ENCODE data around the gene INTS7. TPM values are rescaled to one million over a fixed set of nuclear protein-coding genes. Genes with fewer than 3 reads are reported as not detected.
"Not testable (repeated sequence)": the region's sequence is repeated elsewhere in the genome, so short reads cannot be mapped to it uniquely, and the experiment has no call there.

The INTS7 gene
- polyA plus RNA-seq, 3 donors = 6.1 to 10.7 (median 7.6) TPM

GRCh38 chr1:212034516-212035122, 738 bp downstream of the INTS7 start:
- Histone ChIP-seq H4K20me1 (ENCODE audit: insufficient read depth, low read length) (no peaks in the 10 kb centered on the region), H3K27me3 (ENCODE audit: control insufficient read depth in 2 of 2, insufficient read depth in 2 of 2, low read length in 2 of 2) (no peaks in the 10 kb centered on the region), H3K4me3 (replicated peaks in 1 of 3; ENCODE audit: low read depth in 2 of 3, low read length in 3 of 3) (peak overlapping the region; percentile 88 to 97 (median 91)), H3K27ac (ENCODE audit: low read depth in 1 of 2, low read length in 2 of 2) (peak overlapping the region; percentile 74 to 83), H3K9ac (ENCODE audit: insufficient read depth, low read length, poor library complexity, severe bottlenecking) (peak overlapping the region; percentile 64), H3K79me2 (ENCODE audit: insufficient read depth, low read length) (peaks cover 91% of the 10 kb centered on the region), H2AFZ (ENCODE audit: insufficient read depth, low read depth, low read length, poor library complexity, severe bottlenecking) (peak overlapping the region; percentile 98), H3K9me3 (replicated peaks in 1 of 2; ENCODE audit: control insufficient read depth in 1 of 2, insufficient read depth in 1 of 2, low read length in 2 of 2) (no peaks in the 10 kb centered on the region), H3K36me3 (replicated peaks in 1 of 2; ENCODE audit: control insufficient read depth in 1 of 2, insufficient read depth in 2 of 2, low read length in 2 of 2) (no peaks in the 10 kb centered on the region), H3K4me1 (ENCODE audit: control insufficient read depth in 1 of 2, insufficient read depth in 2 of 2, low read length in 2 of 2) (peaks cover 28 to 42% of the 10 kb centered on the region in 2 donors), H3K4me2 (replicated peaks; ENCODE audit: extremely low read depth, low read length, poor library complexity, severe bottlenecking) (peak overlapping the region; percentile 91)
- peak overlapping the region; percentile 94 to 98 (median 98) for H3K27ac Mint-ChIP-seq
- 4% methylated on average over 9 of the region's 13 CpGs for WGBS (ENCODE audit: insufficient coverage)
- no peaks in the 10 kb centered on the region for H3K9me3 Mint-ChIP-seq
- no peak for TF ChIP-seq CTCF (IDR thresholded peaks at IDR 0.05)
- intact Hi-C loops (cut with micrococcal nuclease) = loop anchor here in 1 of 2 donors (10.0 kb wide), 1 partner anchor 350 kb away; no protein-coding TSS in a partner anchor
- DNase-seq = no peak
- H3K4me3 Mint-ChIP-seq = peak overlapping the region; percentile 98 to 99
- peaks cover 4 to 8% of the 10 kb centered on the region in 2 donors for H3K36me3 Mint-ChIP-seq
- H3K4me1 Mint-ChIP-seq = peaks cover 60% of the 10 kb centered on the region
- H3K27me3 Mint-ChIP-seq (ENCODE audit: low read depth in 3 of 3) = no peaks in the 10 kb centered on the region

DNA sequence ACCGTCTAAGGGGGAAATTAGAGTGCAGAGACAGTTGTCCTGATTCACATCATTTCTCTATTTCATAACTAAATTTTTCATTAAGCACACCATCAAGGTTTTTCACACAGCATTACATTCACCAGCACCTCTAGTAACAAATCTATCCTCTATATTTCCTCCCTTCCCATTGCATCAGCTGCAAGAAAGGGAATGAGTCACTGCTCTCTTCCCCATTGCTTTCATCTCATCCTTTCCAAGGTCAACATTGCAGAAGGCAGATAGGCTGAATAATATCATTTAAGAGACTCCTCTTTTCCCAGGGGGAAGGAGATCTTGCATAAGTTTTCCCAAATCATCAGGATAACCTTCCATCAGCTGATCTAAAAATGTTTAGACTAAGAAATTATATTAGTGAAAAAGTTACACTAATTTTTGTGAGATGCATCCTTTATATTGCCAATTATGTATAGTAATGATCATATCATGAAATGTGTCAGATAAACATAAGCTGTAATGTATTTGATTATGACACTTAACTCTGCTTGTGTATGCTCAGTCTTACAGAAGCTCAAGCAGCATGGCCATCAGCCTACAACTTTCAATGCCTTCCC, 4.3 kb downstream of the INTS7 start:
- no peak for TF ChIP-seq CTCF (IDR thresholded peaks at IDR 0.05)
- intact Hi-C loops (cut with micrococcal nuclease) = loop anchor here in 1 of 2 donors (10.0 kb wide), 1 partner anchor 346 kb away; no protein-coding TSS in a partner anchor
- peaks cover 21 to 39% of the 10 kb centered on the region in 2 donors for H3K4me1 ChIP-seq (ENCODE audit: control insufficient read depth in 1 of 2, insufficient read depth in 2 of 2, low read length in 2 of 2)
- peaks cover 12% of the 10 kb centered on the region for H4K20me1 ChIP-seq (ENCODE audit: insufficient read depth, low read length)
- Mint-ChIP-seq H3K4me1 (peaks cover 62% of the 10 kb centered on the region), H3K4me3 (no peak overlapping the region), H3K27ac (no peak overlapping the region), H3K9me3 (no peaks in the 10 kb centered on the region), H3K27me3 (ENCODE audit: low read depth in 3 of 3) (no peaks in the 10 kb centered on the region), H3K36me3 (peaks cover 7 to 9% of the 10 kb centered on the region in 2 donors)
- no peak overlapping the region for H3K4me3 ChIP-seq (replicated peaks in 1 of 3; ENCODE audit: low read depth in 2 of 3, low read length in 3 of 3)
- H3K79me2 ChIP-seq (ENCODE audit: insufficient read depth, low read length) = peaks cover 91% of the 10 kb centered on the region
- peak overlapping the region in 1 of 2 donors; percentile 18 for H3K27ac ChIP-seq (ENCODE audit: low read depth in 1 of 2, low read length in 2 of 2)
- H3K36me3 ChIP-seq (replicated peaks in 1 of 2; ENCODE audit: control insufficient read depth in 1 of 2, insufficient read depth in 2 of 2, low read length in 2 of 2) = no peaks in the 10 kb centered on the region
- DNase-seq = peak; percentile 16 to 62 (median 40)
- H2AFZ ChIP-seq (ENCODE audit: insufficient read depth, low read depth, low read length, poor library complexity, severe bottlenecking) = no peak overlapping the region
- H3K9ac ChIP-seq (ENCODE audit: insufficient read depth, low read length, poor library complexity, severe bottlenecking) = no peak overlapping the region
- H3K4me2 ChIP-seq (replicated peaks; ENCODE audit: extremely low read depth, low read length, poor library complexity, severe bottlenecking) = no peak overlapping the region
- WGBS (ENCODE audit: insufficient coverage) = no CpG with 5 or more reads among the region's 1 CpG
- no peaks in the 10 kb centered on the region for H3K9me3 ChIP-seq (replicated peaks in 1 of 2; ENCODE audit: control insufficient read depth in 1 of 2, insufficient read depth in 1 of 2, low read length in 2 of 2)
- no peaks in the 10 kb centered on the region for H3K27me3 ChIP-seq (ENCODE audit: control insufficient read depth in 2 of 2, insufficient read depth in 2 of 2, low read length in 2 of 2)

- H3K36me3 ChIP-seq (replicated peaks in 1 of 2; ENCODE audit: control insufficient read depth in 1 of 2, insufficient read depth in 2 of 2, low read length in 2 of 2); H3K4me3 Mint-ChIP-seq; H3K4me3 ChIP-seq (replicated peaks in 1 of 3; ENCODE audit: low read depth in 2 of 3, low read length in 3 of 3); H3K27ac ChIP-seq (ENCODE audit: low read depth in 1 of 2, low read length in 2 of 2); H3K27me3 ChIP-seq (ENCODE audit: control insufficient read depth in 2 of 2, insufficient read depth in 2 of 2, low read length in 2 of 2); H2AFZ ChIP-seq (ENCODE audit: insufficient read depth, low read depth, low read length, poor library complexity, severe bottlenecking); intact Hi-C loops (cut with micrococcal nuclease); H3K9me3 ChIP-seq (replicated peaks in 1 of 2; ENCODE audit: control insufficient read depth in 1 of 2, insufficient read depth in 1 of 2, low read length in 2 of 2); H3K27me3 Mint-ChIP-seq (ENCODE audit: low read depth in 3 of 3); H3K9me3 Mint-ChIP-seq; DNase-seq; H3K4me2 ChIP-seq (replicated peaks; ENCODE audit: extremely low read depth, low read length, poor library complexity, severe bottlenecking); H3K9ac ChIP-seq (ENCODE audit: insufficient read depth, low read length, poor library complexity, severe bottlenecking): not testable (repeated sequence)
- H3K79me2 ChIP-seq (ENCODE audit: insufficient read depth, low read length) = peaks cover 95% of the 10 kb centered on the region
- H3K36me3 Mint-ChIP-seq = peaks cover 18 to 24% of the 10 kb centered on the region in 2 donors
- H4K20me1 ChIP-seq (ENCODE audit: insufficient read depth, low read length) = peaks cover 12% of the 10 kb centered on the region
- peaks cover 46% of the 10 kb centered on the region for H3K4me1 Mint-ChIP-seq
- H3K4me1 ChIP-seq (ENCODE audit: control insufficient read depth in 1 of 2, insufficient read depth in 2 of 2, low read length in 2 of 2) = peaks cover 10 to 21% of the 10 kb centered on the region in 2 donors
- peak overlapping the region in 3 of 7 donors; percentile 16 to 68 (median 35) for H3K27ac Mint-ChIP-seq
- 100% methylated on average over 1 of the region's 10 CpGs for WGBS (ENCODE audit: insufficient coverage)
Measured at GRCh38 chr1:212027727-212028126, 7.6 kb downstream of the INTS7 start.

Measured in CD14-positive monocyte (primary cell).